Activated T-cell treated with anti-CD3 and anti-CD28 coated beads, Interleukin-2, amount 50 U/mL, for 1 hour (primary cell): ENCODE results near the gene NRCAM.

ENCODE experiments used
- DNase-seq: peaks from one replicate; pipeline ENCODE4 v3.0.0-alpha.2; 2020

Gene NRCAM

GRCh38 chr7:108335269-108335918, 120.8 kb downstream of the NRCAM start:
- DNase-seq = no peak

DNA sequence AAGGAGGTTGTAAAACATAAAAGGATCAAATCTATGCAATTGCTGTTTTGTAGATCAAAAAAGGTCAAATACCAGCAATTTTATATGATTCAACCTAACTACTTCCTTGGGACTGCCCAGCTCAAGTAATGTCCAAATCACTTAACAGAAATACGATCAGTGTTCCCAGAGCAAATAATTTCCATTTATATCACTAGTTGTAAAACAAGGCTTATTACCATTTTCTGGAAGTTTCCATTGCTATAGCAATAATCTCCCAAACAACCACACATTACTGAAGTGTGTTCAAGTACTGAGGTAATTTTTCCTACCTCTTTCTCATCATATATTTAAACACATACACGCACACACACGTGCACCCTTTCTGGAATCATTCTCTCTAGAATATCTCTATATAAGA, 123.3 kb downstream of the NRCAM start:
- no peak for DNase-seq

DNA sequence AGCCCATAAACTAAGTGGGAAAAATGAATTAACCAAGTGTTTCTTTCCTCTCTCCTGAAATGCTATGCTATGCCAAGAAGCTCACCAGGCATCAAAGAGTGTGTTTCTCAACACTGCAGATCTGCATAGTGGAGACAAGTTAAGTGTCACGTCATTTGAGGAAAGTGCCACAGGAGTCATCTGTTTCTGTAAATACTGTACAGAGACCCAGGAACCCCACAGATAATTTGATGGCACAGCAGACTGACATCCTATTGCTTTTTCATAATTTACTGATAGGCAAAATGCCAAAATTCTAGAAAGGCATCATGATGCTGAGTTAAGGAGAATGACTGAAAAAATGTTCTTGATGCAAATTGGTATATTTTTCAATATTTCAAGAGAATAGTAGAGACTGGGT, 124.3 kb downstream of the NRCAM start:
- DNase-seq = no peak

DNA sequence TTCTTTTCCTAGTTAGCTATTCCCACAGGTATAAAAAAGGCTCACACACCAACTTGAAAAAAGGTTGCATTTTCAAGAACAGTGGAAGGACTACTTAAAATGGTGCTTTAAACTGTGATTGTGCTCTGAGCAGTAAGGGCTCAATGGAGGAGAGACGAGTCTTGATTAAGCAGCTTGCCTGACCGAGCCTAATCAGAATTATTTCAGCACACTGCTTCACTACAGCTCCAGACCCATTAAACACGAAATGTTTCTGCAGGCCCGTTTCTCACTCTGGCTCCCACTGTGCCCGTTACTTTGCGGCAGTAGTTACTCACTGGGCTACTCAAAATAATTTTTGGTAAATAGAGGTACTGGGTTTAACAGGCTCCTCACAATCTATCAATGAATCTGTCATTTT, 126.0 kb downstream of the NRCAM start:
- DNase-seq = no peak

GRCh38 chr7:108329514-108329913, 126.7 kb downstream of the NRCAM start:
- DNase-seq = no peak

DNA sequence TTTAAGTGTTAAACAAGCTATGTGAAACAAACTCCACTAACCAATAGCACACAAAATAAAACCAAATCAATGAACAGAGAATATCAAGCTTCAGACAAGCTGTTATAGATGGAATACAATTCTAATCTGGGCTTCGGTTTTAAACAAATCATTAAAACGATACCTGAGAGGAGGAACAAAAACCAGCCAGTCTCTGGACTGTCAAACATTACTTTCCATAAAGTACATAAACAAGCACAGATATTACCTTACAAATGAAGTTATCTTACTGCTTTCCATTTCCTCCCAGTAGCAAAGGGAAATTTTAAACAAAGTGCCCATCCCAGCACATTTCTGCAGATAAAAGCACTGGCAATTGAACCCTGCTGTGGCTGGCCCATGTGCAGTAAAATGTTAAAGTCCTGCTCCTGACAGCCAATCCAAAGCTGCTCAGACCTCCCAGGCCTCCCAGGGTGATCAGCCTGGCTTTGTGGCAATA, 128.0 kb downstream of the NRCAM start:
- no peak for DNase-seq

DNA sequence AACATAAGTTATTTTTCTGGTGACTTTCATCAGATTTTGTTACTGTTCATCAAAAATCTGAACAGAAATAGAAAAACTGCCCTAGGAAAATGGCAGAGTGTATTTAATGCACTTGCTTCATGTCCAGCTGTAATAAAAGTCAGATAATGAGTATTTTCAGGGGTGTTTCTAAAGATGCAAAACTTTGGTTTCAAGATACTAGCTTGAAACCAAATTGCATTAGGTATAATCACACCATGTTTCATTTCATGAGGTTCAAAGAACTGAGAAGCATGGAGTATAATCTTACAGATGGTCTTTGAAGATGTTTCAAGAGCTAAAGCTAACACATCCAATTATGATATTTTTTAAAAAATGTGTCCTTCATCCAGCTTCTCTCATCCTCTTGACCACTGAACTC, 128.9 kb downstream of the NRCAM start:
- no peak for DNase-seq

DNA sequence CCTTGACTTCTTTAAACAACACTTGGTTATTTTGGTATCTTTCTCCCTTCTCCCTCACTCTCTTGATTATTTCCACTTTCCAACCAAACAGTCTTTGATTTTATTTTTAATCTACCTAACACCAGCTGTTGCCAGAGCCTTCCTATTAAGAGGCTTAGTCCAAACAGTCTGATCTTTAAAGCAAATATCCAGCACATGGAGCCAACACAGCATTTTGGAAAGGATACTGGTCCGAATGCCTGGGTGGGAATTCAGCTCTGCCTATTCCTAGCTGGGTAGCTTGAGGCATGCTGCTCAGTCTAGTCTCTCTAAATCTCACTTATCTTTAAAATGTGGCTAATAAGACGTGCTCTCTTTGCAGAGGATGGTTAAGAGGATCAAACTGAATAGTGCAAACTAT, 129.3 kb downstream of the NRCAM start:
- no peak for DNase-seq

DNA sequence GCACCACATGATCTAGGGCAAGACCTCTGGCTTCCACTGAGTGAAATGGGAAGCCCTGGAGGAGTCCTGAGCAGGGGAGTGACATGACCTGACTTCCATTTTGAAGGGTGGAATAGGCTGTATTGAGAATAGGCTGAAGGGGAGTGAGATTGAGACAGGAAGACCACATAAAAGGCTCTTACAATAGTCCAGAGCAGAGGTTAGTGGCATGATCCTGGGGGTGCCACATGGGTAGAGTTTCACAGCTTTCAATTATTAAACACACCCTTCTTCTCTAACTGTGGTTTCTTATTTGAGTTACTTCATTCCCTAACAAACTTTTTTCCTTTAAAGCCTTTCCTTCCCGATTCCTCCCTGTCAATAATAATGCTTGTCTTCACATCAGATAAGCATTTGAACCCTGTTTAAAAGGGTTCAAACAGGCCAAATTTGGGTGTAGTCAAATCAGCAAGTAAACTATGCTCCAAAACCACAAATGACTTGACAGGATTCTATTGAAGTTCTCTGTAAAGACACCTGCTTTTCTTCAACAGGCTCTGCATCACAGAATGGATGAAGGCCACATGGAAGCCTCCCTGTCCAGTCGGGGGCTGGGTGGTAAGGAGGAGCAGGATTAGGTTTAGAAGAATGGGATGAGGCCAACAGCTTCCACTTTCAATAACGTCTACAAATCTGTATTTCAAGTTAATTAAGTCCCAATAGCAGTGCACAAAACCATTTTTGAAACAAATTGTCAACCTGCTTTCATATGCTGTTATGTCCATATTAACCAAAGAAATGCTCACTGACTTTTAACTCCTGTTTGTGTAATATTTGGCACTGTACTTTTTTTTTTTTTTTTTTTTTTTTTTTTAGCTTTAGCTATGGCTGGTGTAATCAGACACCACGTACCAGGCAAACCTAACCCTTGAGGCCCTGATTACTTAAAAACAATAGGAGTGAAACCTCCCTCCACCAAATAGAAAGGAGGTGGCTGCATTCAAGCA, 131.9 kb downstream of the NRCAM start:
- no peak for DNase-seq

- no peak for DNase-seq
These were observed 133.1 kb downstream of the NRCAM start for GRCh38 chr7:108322925-108323832.

GRCh38 chr7:108322046-108322445, 134.2 kb downstream of the NRCAM start:
- DNase-seq = no peak

DNA sequence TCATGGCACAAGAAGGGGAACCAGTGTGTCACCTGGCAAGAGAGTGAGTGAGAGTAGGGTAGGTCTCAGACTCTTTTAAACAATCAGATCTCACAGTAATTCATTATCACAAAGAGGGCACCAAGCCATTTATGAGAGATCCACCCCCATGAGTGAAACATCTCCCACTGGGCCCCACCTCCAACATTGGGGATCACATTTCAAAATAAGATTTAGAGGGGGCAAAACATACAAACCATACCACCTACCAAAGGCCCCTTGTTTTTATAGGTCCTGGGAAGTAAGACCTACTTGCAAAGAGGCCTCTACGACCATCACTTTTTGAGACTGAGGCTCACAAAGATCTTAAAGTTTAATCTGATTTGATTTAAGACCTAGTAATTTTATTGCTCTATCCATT, 134.9 kb downstream of the NRCAM start:
- no peak for DNase-seq

- DNase-seq = no peak
These were observed 139.5 kb downstream of the NRCAM start for GRCh38 chr7:108316708-108317107.

GRCh38 chr7:108314551-108314950, 141.7 kb downstream of the NRCAM start:
- no peak for DNase-seq

DNA sequence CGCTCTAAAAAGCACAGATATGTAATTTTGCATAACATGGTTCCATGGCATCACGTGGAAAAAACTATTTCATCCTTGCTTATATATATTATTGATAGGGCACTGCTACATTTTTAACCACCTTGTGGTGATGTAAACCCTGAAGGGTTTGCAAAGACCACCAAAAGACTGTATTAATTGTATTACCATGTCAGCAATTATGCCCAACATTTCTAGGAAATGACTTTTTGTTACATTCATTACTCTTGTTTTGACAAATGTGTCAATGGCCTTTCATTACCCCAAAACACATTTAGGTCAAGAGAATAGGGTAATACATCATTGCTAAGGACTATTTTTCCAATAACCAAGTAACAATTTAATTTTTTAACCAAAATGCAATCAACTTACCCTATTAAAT, 142.2 kb downstream of the NRCAM start:
- DNase-seq = no peak

DNA sequence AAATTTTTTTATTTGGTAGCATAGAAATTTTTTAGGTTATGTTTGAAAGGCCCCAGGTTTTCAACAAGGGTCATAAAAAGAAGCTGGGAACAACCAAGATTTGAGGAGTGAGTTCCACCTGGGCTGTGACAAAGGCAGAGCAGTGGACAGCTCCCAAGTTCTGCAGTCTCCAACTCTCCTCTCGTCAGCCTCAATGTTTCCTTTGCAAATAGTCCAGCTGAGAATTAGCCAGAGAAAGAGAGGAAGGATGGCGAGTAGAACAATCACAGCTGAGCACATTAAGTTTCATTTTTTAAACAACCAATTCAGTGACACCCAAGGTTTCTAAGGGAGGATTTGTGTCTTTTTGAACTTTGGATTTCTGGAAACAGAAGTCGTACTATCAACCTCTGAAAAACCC, 143.2 kb downstream of the NRCAM start:
- no peak for DNase-seq

DNA sequence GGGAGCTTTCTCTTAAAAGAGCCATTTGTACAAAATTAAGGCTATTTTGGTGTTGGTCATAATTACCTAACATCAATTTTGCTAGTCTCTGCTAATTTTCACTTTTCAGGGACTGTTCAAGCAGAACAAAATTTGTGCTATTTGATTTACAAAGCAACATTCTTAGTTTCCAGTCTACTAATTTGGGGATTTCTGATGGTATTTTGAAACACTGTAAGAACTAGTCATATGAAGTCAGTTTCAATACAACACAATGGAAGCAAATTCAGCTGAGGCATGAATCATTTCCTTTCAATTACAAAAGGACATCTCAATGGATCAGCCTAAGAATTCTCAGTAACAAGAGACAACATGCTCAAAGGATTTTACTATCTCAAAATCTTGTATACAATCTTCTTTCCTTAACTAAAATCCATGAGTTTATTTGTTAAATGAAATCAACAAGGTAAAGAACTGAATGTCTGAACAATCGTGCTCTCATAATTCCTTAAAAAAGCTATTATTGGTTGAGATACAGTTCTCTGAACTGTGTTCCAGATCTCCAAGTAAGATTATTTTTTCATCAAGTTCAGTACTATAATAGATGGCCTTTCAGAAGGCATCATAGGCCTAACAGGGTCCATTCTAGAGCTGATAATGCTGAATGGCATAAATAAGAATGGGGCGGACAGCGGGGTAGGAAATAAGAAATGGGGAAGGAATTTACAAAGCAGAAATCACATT, 144.6 kb downstream of the NRCAM start:
- no peak for DNase-seq

GRCh38 chr7:108310351-108310750, 145.9 kb downstream of the NRCAM start:
- no peak for DNase-seq

- no peak for DNase-seq
These were observed 147.3 kb downstream of the NRCAM start for GRCh38 chr7:108308903-108309302.

- no peak for DNase-seq
These were observed 148.0 kb downstream of the NRCAM start for GRCh38 chr7:108308276-108308675.

GRCh38 chr7:108307595-108307994, 148.6 kb downstream of the NRCAM start:
- no peak for DNase-seq

- no peak for DNase-seq
These were observed 149.0 kb downstream of the NRCAM start for GRCh38 chr7:108307194-108307593.
